Trophoblast cell (in vitro differentiated cells and primary cell): ENCODE data around the gene TMEM132E.

ENCODE experiments used
- DNase-seq, 2 donors: peaks; one replicate each; pipeline ENCODE4 v3.0.0-alpha.2; 2016
- H2AFZ ChIP-seq: 2 replicates; pipeline ENCODE4 v1.6.1; 2013; ENCODE audit warnings: low read length, moderate library complexity, mild to moderate bottlenecking; ENCODE audit not compliant: insufficient read depth, poor library complexity
- H2AK5ac ChIP-seq: 2 replicates; pipeline ENCODE4 v1.6.1; 2013; ENCODE audit warnings: mild to moderate bottlenecking, low read length
- H2BK120ac ChIP-seq: 2 replicates; pipeline ENCODE4 v1.6.1; 2013; ENCODE audit warnings: low read length, mild to moderate bottlenecking, moderate library complexity; ENCODE audit not compliant: insufficient read depth, poor library complexity
- H2BK12ac ChIP-seq: 2 replicates; pipeline ENCODE4 v1.6.1; 2013; ENCODE audit warnings: mild to moderate bottlenecking, low read length, moderate library complexity
- H2BK5ac ChIP-seq: 2 replicates; pipeline ENCODE4 v1.6.1; 2013; ENCODE audit warnings: low read length, low read depth, moderate library complexity, mild to moderate bottlenecking; ENCODE audit not compliant: poor library complexity
- H3K14ac ChIP-seq: 2 replicates; pipeline ENCODE4 v1.6.1; 2013; ENCODE audit warnings: mild to moderate bottlenecking, low read length
- H3K18ac ChIP-seq: 2 replicates; pipeline ENCODE4 v1.6.1; 2013; ENCODE audit warnings: mild to moderate bottlenecking, low read length
- H3K23ac ChIP-seq: 2 replicates; pipeline ENCODE4 v1.6.1; 2013; ENCODE audit warnings: low read length
- H3K27ac ChIP-seq: 2 replicates; pipeline ENCODE4 v1.5.1; 2013; ENCODE audit warnings: low read depth, mild to moderate bottlenecking, inconsistent platforms, low read length, moderate library complexity
- H3K27me3 ChIP-seq: 2 replicates; pipeline ENCODE4 v1.6.1; 2013; ENCODE audit warnings: inconsistent platforms, mild to moderate bottlenecking, low read length, moderate library complexity; ENCODE audit not compliant: insufficient read depth
- H3K36me3 ChIP-seq, 2 experiments: 1 replicate in 1 of 2; 2 replicates in 1 of 2; pipeline ENCODE4 v1.6.1; 2013; ENCODE audit warnings: low read length in 2 of 2, mild to moderate bottlenecking in 2 of 2, moderate library complexity in 1 of 2; ENCODE audit not compliant: insufficient read depth in 2 of 2, control insufficient read depth in 1 of 2
- H3K4ac ChIP-seq: 2 replicates; pipeline ENCODE4 v1.6.1; 2013; ENCODE audit warnings: low read depth, mild to moderate bottlenecking, low read length, moderate library complexity
- H3K4me1 ChIP-seq, 2 experiments: 1 replicate in 1 of 2; 2 replicates in 1 of 2; pipeline ENCODE4 v1.6.1; 2013; ENCODE audit warnings: low read length in 2 of 2, mild to moderate bottlenecking in 2 of 2, moderate library complexity in 1 of 2; ENCODE audit not compliant: insufficient read depth in 2 of 2, control insufficient read depth in 1 of 2
- H3K4me2 ChIP-seq: 2 replicates; pipeline ENCODE4 v1.6.1; 2013; ENCODE audit warnings: inconsistent platforms, mild to moderate bottlenecking, low read length, moderate library complexity
- H3K4me3 ChIP-seq: 2 replicates; pipeline ENCODE4 v1.5.1; 2013; ENCODE audit warnings: mild to moderate bottlenecking, low read depth, low read length, inconsistent platforms
- H3K79me1 ChIP-seq: one replicate; pipeline ENCODE4 v1.6.1; 2013; ENCODE audit warnings: low read length
- H3K79me2 ChIP-seq: 2 replicates; pipeline ENCODE4 v1.6.1; 2013; ENCODE audit warnings: low read length, mild to moderate bottlenecking; ENCODE audit not compliant: control insufficient read depth, insufficient read depth, poor library complexity
- H3K9ac ChIP-seq: 2 replicates; pipeline ENCODE4 v1.6.1; 2013; ENCODE audit warnings: mild to moderate bottlenecking, low read length
- H3K9me3 ChIP-seq: 2 replicates; pipeline ENCODE4 v1.6.1; 2013; ENCODE audit warnings: low read depth, mild to moderate bottlenecking, control low read depth, inconsistent platforms, low read length; ENCODE audit not compliant: insufficient read depth
- H4K12ac ChIP-seq: 2 replicates; pipeline ENCODE4 v1.6.1; 2013; ENCODE audit warnings: low read depth, mild to moderate bottlenecking, low read length, moderate library complexity
- H4K8ac ChIP-seq: 2 replicates; pipeline ENCODE4 v1.6.1; 2013; ENCODE audit warnings: low read depth, mild to moderate bottlenecking, low read length, moderate library complexity
- H4K91ac ChIP-seq: one replicate; pipeline ENCODE4 v1.6.1; 2013; ENCODE audit warnings: low read depth, mild to moderate bottlenecking, low read length, moderate library complexity
- WGBS: extraction: QIAGEN DNeasy Blood & Tissue Kit; methylation state at CpG from one replicate; pipeline ENCODE4 v1.1.7; 2013; ENCODE audit warnings: missing lambda C conversion rate; ENCODE audit not compliant: insufficient read length, insufficient coverage; ENCODE audit errors: extremely low coverage; 5-methylcytosine and 5-hydroxymethylcytosine counted together

The TMEM132E gene

GRCh38 chr17:34609210-34609609, 29.8 kb downstream of the TMEM132E start:
- H2AK5ac ChIP-seq, result no peak overlapping the region
- no peak overlapping the region for H3K4me2 ChIP-seq
- H3K79me2 ChIP-seq, result no peaks in the 10 kb centered on the region
- no peak overlapping the region for H3K4ac ChIP-seq
- no peak overlapping the region for H2BK5ac ChIP-seq
- peaks cover 27 to 28% of the 10 kb centered on the region in 2 experiments for H3K4me1 ChIP-seq
- no peak overlapping the region for H4K12ac ChIP-seq
- no peak overlapping the region for H3K9ac ChIP-seq
- H2BK12ac ChIP-seq, result no peak overlapping the region
- H3K27ac ChIP-seq, result no peak overlapping the region
- DNase-seq, result no peak
- H4K8ac ChIP-seq, result no peak overlapping the region
- no peak overlapping the region for H2AFZ ChIP-seq
- H4K91ac ChIP-seq, result no peak overlapping the region
- H3K36me3 ChIP-seq, result no peaks in the 10 kb centered on the region
- H3K23ac ChIP-seq, result no peak overlapping the region
- peaks cover 6% of the 10 kb centered on the region for H3K79me1 ChIP-seq
- no peak overlapping the region for H3K14ac ChIP-seq
- peaks cover 2% of the 10 kb centered on the region for H3K9me3 ChIP-seq
- H3K4me3 ChIP-seq, result no peak overlapping the region
- WGBS, result no CpG with 5 or more reads among the region's 5 CpGs
- H3K18ac ChIP-seq, result no peak overlapping the region
- no peaks in the 10 kb centered on the region for H3K27me3 ChIP-seq
- no peak overlapping the region for H2BK120ac ChIP-seq

- Histone ChIP-seq H3K27ac (no peak overlapping the region), H3K79me2 (no peaks in the 10 kb centered on the region), H3K36me3 (no peaks in the 10 kb centered on the region), H2BK120ac (no peak overlapping the region), H2BK5ac (no peak overlapping the region), H3K14ac (no peak overlapping the region), H3K27me3 (no peaks in the 10 kb centered on the region), H3K9me3 (peaks cover 2% of the 10 kb centered on the region), H2BK12ac (no peak overlapping the region), H4K91ac (no peak overlapping the region), H3K4ac (no peak overlapping the region), H3K4me3 (no peak overlapping the region), H3K4me1 (peaks cover 27 to 28% of the 10 kb centered on the region in 2 experiments), H3K79me1 (peaks cover 6% of the 10 kb centered on the region), H3K4me2 (no peak overlapping the region), H2AFZ (no peak overlapping the region), H4K8ac (no peak overlapping the region), H3K18ac (no peak overlapping the region), H3K23ac (no peak overlapping the region), H3K9ac (no peak overlapping the region), H4K12ac (no peak overlapping the region), H2AK5ac (no peak overlapping the region)
- no peak for DNase-seq
- no CpG with 5 or more reads among the region's 5 CpGs for WGBS
These were observed 30.7 kb downstream of the TMEM132E start for GRCh38 chr17:34610039-34610438.

GRCh38 chr17:34610506-34610905, 31.1 kb downstream of the TMEM132E start:
- Histone ChIP-seq H3K18ac (no peak overlapping the region), H3K27ac (no peak overlapping the region), H3K4me1 (peaks cover 27 to 28% of the 10 kb centered on the region in 2 experiments), H3K79me2 (no peaks in the 10 kb centered on the region), H3K27me3 (no peaks in the 10 kb centered on the region), H3K4ac (no peak overlapping the region), H2BK5ac (no peak overlapping the region), H2AFZ (no peak overlapping the region), H3K9ac (no peak overlapping the region), H4K91ac (no peak overlapping the region), H3K4me3 (no peak overlapping the region), H2AK5ac (no peak overlapping the region), H2BK120ac (no peak overlapping the region), H3K9me3 (no peaks in the 10 kb centered on the region), H3K14ac (no peak overlapping the region), H4K8ac (no peak overlapping the region), H3K79me1 (peaks cover 6% of the 10 kb centered on the region), H2BK12ac (no peak overlapping the region), H3K36me3 (no peaks in the 10 kb centered on the region), H3K23ac (no peak overlapping the region), H3K4me2 (no peak overlapping the region), H4K12ac (no peak overlapping the region)
- no CpG with 5 or more reads among the region's 6 CpGs for WGBS
- DNase-seq, result no peak

GRCh38 chr17:34613064-34614019, 34.0 kb downstream of the TMEM132E start:
- H4K91ac ChIP-seq, result peak overlapping the region; percentile 51
- H3K18ac ChIP-seq, result no peak overlapping the region
- H3K79me1 ChIP-seq, result peaks cover 6% of the 10 kb centered on the region
- H3K27me3 ChIP-seq, result no peaks in the 10 kb centered on the region
- WGBS, result no CpG with 5 or more reads among the region's 19 CpGs
- H3K79me2 ChIP-seq, result no peaks in the 10 kb centered on the region
- no peak for DNase-seq
- H3K27ac ChIP-seq, result peak overlapping the region; percentile 21
- no peak overlapping the region for H3K23ac ChIP-seq
- H3K14ac ChIP-seq, result peak overlapping the region; percentile 46
- peak overlapping the region; percentile 34 for H2BK12ac ChIP-seq
- no peak overlapping the region for H4K12ac ChIP-seq
- H3K9ac ChIP-seq, result no peak overlapping the region
- no peak overlapping the region for H3K4me3 ChIP-seq
- peaks cover 27 to 28% of the 10 kb centered on the region in 2 experiments for H3K4me1 ChIP-seq
- H2BK5ac ChIP-seq, result no peak overlapping the region
- H2AK5ac ChIP-seq, result no peak overlapping the region
- no peak overlapping the region for H2AFZ ChIP-seq
- H3K36me3 ChIP-seq, result no peaks in the 10 kb centered on the region
- peak overlapping the region; percentile 29 for H3K4me2 ChIP-seq
- no peaks in the 10 kb centered on the region for H3K9me3 ChIP-seq
- peak overlapping the region; percentile 18 for H2BK120ac ChIP-seq
- peak overlapping the region; percentile 26 for H4K8ac ChIP-seq
- no peak overlapping the region for H3K4ac ChIP-seq
